HEK293 (cell line): ENCODE measurements around the gene OMA1.

Experiments used
- CTCF ChIA-PET: fragments of 350-600 bp; formaldehyde crosslinking; extraction: SDS; loops from one replicate; lab custom pipeline; 2021; ENCODE audit warnings: antibody characterized with exemption; lab: Yijun Ruan, JAX
- POLR2A ChIA-PET: fragments of 300-600 bp; formaldehyde crosslinking; extraction: SDS; loops from one replicate; lab custom pipeline; 2020; ENCODE audit warnings: antibody characterized with exemption, inconsistent platforms; lab: Yijun Ruan, JAX
- H3K27ac ChIP-seq: fragments of 200-500 bp; sonication (Bioruptor generic); 2 replicates; pipeline ENCODE4 v1.5.1; 2014; ENCODE audit warnings: low read depth, low read length, control low read depth, inconsistent platforms; ENCODE audit errors: extremely low read depth
- H3K36me3 ChIP-seq, 2 experiments: fragments of 200-500 bp in 1 of 2; sonication (Bioruptor generic) in 1 of 2; 1 replicate in 1 of 2; 2 replicates in 1 of 2; pipeline ENCODE4 v1.5.1; 2014 to 2017; ENCODE audit warnings: inconsistent platforms in 2 of 2, low read length in 2 of 2; ENCODE audit not compliant: control insufficient read depth in 2 of 2, insufficient read depth in 1 of 2
- H3K4me1 ChIP-seq: fragments of 200-500 bp; sonication (Bioruptor generic); 2 replicates; pipeline ENCODE4 v1.5.1; 2014; ENCODE audit warnings: mild to moderate bottlenecking, low read length, inconsistent platforms; ENCODE audit not compliant: control insufficient read depth, insufficient read depth
- H3K4me3 ChIP-seq: 2 replicates; pipeline ENCODE4 v1.5.1; 2011; ENCODE audit warnings: low read depth, mild to moderate bottlenecking, control low read depth, low read length, moderate library complexity
- H3K9me3 ChIP-seq: fragments of 200-500 bp; sonication (Bioruptor generic); 2 replicates; pipeline ENCODE4 v1.5.1; 2014; ENCODE audit warnings: low read depth, low read length, inconsistent platforms; ENCODE audit not compliant: control insufficient read depth, insufficient read depth
- GLIS2 ChIP-seq: fragments of 450-650 bp; formaldehyde crosslinking; IDR thresholded peaks from 2 replicates; pipeline ENCODE4 v1.5.1; 2016; ENCODE audit warnings: missing biosample characterization, missing genetic modification characterization
- KLF10 ChIP-seq: fragments of 450-650 bp; IDR thresholded peaks from 2 replicates; pipeline ENCODE4 v1.5.1; 2018; ENCODE audit warnings: missing biosample characterization, mild to moderate bottlenecking, missing genetic modification characterization
- KLF9 ChIP-seq: fragments of 450-650 bp; formaldehyde crosslinking; IDR thresholded peaks from 2 replicates; pipeline ENCODE4 v1.5.1; 2016; ENCODE audit warnings: missing biosample characterization, missing genetic modification characterization, low read depth
- OVOL3 ChIP-seq: fragments of 450-650 bp; formaldehyde crosslinking; IDR thresholded peaks from 2 replicates; pipeline ENCODE4 v1.5.1; 2016; ENCODE audit warnings: missing biosample characterization, missing genetic modification characterization
- PRDM1 ChIP-seq: fragments of 450-650 bp; formaldehyde crosslinking; IDR thresholded peaks from 2 replicates; pipeline ENCODE4; 2016; ENCODE audit warnings: missing biosample characterization, missing genetic modification characterization
- SETDB1 ChIP-seq: IDR thresholded peaks from one replicate; pipeline ENCODE4 v1.6.1; 2017; ENCODE audit warnings: mild to moderate bottlenecking, low read length, moderate library complexity, mixed read lengths; ENCODE audit not compliant: insufficient read length
- ZBTB17 ChIP-seq: fragments of 450-650 bp; formaldehyde crosslinking; IDR thresholded peaks from 2 replicates; pipeline ENCODE4 v1.5.1; 2016; ENCODE audit warnings: missing biosample characterization, missing genetic modification characterization
- ZNF132 ChIP-seq: fragments of 450-650 bp; formaldehyde crosslinking; IDR thresholded peaks from 2 replicates; pipeline ENCODE4 v1.5.1; 2017; ENCODE audit warnings: missing biosample characterization, missing genetic modification characterization, borderline replicate concordance
- ZNF146 ChIP-seq: fragments of 450-650 bp; formaldehyde crosslinking; IDR thresholded peaks from 2 replicates; pipeline ENCODE4 v1.5.1; 2016; ENCODE audit warnings: missing biosample characterization, missing genetic modification characterization
- ZNF221 ChIP-seq: fragments of 450-650 bp; formaldehyde crosslinking; IDR thresholded peaks from 2 replicates; pipeline ENCODE4 v1.5.1; 2017; ENCODE audit warnings: missing biosample characterization, missing genetic modification characterization, borderline replicate concordance
- ZNF37A ChIP-seq: fragments of 450-650 bp; IDR thresholded peaks from 2 replicates; pipeline ENCODE4 v1.5.1; 2018; ENCODE audit warnings: missing biosample characterization, missing genetic modification characterization
- ZNF391 ChIP-seq: fragments of 450-650 bp; formaldehyde crosslinking; IDR thresholded peaks from 2 replicates; pipeline ENCODE4 v1.5.1; 2016; ENCODE audit warnings: low read depth, missing biosample characterization, missing genetic modification characterization, borderline replicate concordance
- ZNF426 ChIP-seq: fragments of 450-650 bp; formaldehyde crosslinking; IDR thresholded peaks from 2 replicates; pipeline ENCODE4 v1.5.1; 2017; ENCODE audit warnings: missing biosample characterization, missing genetic modification characterization, mild to moderate bottlenecking, inconsistent platforms, moderate library complexity
- ZNF514 ChIP-seq: fragments of 450-650 bp; formaldehyde crosslinking; IDR thresholded peaks from 2 replicates; pipeline ENCODE4 v1.5.1; 2016; ENCODE audit warnings: missing biosample characterization, missing genetic modification characterization
- ZNF521 ChIP-seq: fragments of 450-650 bp; formaldehyde crosslinking; IDR thresholded peaks from 2 replicates; pipeline ENCODE4 v1.5.1; 2017; ENCODE audit warnings: missing biosample characterization, mild to moderate bottlenecking, missing genetic modification characterization
- ZNF549 ChIP-seq: fragments of 450-650 bp; IDR thresholded peaks from 2 replicates; pipeline ENCODE4 v1.5.1; 2018; ENCODE audit warnings: missing biosample characterization, missing genetic modification characterization, mild to moderate bottlenecking, inconsistent platforms, moderate library complexity
- ZNF560 ChIP-seq: fragments of 450-650 bp; formaldehyde crosslinking; IDR thresholded peaks from 2 replicates; pipeline ENCODE4 v1.5.1; 2017; ENCODE audit warnings: missing biosample characterization, missing genetic modification characterization, borderline replicate concordance
- ZNF585B ChIP-seq: fragments of 450-650 bp; formaldehyde crosslinking; IDR thresholded peaks from 2 replicates; pipeline ENCODE4 v1.5.1; 2016; ENCODE audit warnings: missing biosample characterization, missing genetic modification characterization
- ZNF596 ChIP-seq: fragments of 450-650 bp; IDR thresholded peaks from 2 replicates; pipeline ENCODE4 v1.5.0; 2018; ENCODE audit warnings: missing biosample characterization, mild to moderate bottlenecking, missing genetic modification characterization, moderate library complexity
- ZNF76 ChIP-seq: fragments of 450-650 bp; formaldehyde crosslinking; IDR thresholded peaks from 2 replicates; pipeline ENCODE4; 2016; ENCODE audit warnings: low read depth, missing biosample characterization, missing genetic modification characterization, borderline replicate concordance
- TF ChIP-seq, protein P1 (sequence below): fragments of 450-650 bp; formaldehyde crosslinking; IDR thresholded peaks from 2 replicates; pipeline ENCODE4 v1.5.1; 2016; ENCODE audit warnings: missing biosample characterization, missing genetic modification characterization, borderline replicate concordance
- TF ChIP-seq, protein P2 (sequence below): fragments of 450-650 bp; formaldehyde crosslinking; IDR thresholded peaks from 2 replicates; pipeline ENCODE4 v1.5.1; 2016; ENCODE audit warnings: missing biosample characterization, missing genetic modification characterization, borderline replicate concordance
- TF ChIP-seq, protein P3 (sequence below): fragments of 450-650 bp; formaldehyde crosslinking; IDR thresholded peaks from 2 replicates; pipeline ENCODE4 v1.5.1; 2016; ENCODE audit warnings: missing biosample characterization, missing genetic modification characterization, low read depth

OMA1 gene

DNA sequence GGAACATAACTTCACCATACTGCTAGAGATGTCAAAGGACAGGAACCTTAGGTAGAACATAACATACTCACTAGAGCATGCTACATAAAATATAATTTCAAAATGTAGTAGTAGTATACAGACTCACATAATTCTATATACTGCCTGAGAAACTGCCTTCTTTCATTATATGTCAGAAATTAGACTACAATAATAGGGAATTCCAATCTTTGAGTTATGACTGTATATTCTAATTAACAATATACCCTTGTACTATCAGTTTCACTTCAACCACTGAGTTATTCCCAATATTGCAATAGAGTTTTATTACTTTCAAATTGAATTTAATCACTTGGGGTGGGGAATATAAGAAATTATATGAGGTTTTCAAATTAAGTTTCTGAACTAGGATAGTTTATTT lies 44.0 kb downstream of the OMA1 start:
- no peaks in the 10 kb centered on the region for H3K4me1 ChIP-seq
- H3K36me3 ChIP-seq: no peaks in the 10 kb centered on the region; a peak in 1 of 3 replicates
- CTCF ChIA-PET: interaction anchor here (2.8 kb wide), 1 partner anchor 14 kb away, joined by 13 read pairs; no protein-coding TSS in a partner anchor
- H3K4me3 ChIP-seq: no peak overlapping the region
- POLR2A ChIA-PET: no interaction called here
- H3K9me3 ChIP-seq: no peaks in the 10 kb centered on the region
- no peak overlapping the region for H3K27ac ChIP-seq
- TF ChIP-seq, protein P1, sequence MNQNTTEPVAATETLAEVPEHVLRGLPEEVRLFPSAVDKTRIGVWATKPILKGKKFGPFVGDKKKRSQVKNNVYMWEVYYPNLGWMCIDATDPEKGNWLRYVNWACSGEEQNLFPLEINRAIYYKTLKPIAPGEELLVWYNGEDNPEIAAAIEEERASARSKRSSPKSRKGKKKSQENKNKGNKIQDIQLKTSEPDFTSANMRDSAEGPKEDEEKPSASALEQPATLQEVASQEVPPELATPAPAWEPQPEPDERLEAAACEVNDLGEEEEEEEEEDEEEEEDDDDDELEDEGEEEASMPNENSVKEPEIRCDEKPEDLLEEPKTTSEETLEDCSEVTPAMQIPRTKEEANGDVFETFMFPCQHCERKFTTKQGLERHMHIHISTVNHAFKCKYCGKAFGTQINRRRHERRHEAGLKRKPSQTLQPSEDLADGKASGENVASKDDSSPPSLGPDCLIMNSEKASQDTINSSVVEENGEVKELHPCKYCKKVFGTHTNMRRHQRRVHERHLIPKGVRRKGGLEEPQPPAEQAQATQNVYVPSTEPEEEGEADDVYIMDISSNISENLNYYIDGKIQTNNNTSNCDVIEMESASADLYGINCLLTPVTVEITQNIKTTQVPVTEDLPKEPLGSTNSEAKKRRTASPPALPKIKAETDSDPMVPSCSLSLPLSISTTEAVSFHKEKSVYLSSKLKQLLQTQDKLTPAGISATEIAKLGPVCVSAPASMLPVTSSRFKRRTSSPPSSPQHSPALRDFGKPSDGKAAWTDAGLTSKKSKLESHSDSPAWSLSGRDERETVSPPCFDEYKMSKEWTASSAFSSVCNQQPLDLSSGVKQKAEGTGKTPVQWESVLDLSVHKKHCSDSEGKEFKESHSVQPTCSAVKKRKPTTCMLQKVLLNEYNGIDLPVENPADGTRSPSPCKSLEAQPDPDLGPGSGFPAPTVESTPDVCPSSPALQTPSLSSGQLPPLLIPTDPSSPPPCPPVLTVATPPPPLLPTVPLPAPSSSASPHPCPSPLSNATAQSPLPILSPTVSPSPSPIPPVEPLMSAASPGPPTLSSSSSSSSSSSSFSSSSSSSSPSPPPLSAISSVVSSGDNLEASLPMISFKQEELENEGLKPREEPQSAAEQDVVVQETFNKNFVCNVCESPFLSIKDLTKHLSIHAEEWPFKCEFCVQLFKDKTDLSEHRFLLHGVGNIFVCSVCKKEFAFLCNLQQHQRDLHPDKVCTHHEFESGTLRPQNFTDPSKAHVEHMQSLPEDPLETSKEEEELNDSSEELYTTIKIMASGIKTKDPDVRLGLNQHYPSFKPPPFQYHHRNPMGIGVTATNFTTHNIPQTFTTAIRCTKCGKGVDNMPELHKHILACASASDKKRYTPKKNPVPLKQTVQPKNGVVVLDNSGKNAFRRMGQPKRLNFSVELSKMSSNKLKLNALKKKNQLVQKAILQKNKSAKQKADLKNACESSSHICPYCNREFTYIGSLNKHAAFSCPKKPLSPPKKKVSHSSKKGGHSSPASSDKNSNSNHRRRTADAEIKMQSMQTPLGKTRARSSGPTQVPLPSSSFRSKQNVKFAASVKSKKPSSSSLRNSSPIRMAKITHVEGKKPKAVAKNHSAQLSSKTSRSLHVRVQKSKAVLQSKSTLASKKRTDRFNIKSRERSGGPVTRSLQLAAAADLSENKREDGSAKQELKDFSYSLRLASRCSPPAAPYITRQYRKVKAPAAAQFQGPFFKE (tag by site-specific recombination): no peak
- TF ChIP-seq ZNF585B (tag by site-specific recombination) (no peak), ZNF521 (no peak), ZBTB17 (tag by site-specific recombination) (no peak), ZNF426 (no peak), ZNF221 (tag by site-specific recombination) (no peak), SETDB1 (no peak), ZNF146 (tag by site-specific recombination) (no peak), ZNF560 (tag by site-specific recombination) (no peak), ZNF549 (tag by site-specific recombination) (no peak), KLF9 (tag by site-specific recombination) (no peak)

DNA sequence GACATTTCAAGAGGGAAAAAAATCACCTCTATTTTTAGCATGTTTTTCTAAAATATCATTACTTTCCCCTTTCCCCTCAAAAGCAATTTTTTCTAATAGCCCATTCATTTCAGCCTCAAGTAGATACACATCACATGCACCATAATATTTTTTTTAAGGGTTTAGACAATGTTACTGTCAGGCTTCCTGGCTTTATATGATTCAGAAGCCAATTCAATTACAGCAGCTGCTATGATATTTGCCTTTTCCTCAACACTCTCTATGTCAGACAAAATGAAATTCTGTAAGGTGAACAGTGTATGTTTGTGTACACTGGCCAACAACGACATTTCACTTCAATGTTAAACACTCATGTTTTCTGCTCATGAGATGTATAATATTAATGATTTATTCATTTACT lies 46.5 kb downstream of the OMA1 start:
- POLR2A ChIA-PET: no interaction called here

DNA sequence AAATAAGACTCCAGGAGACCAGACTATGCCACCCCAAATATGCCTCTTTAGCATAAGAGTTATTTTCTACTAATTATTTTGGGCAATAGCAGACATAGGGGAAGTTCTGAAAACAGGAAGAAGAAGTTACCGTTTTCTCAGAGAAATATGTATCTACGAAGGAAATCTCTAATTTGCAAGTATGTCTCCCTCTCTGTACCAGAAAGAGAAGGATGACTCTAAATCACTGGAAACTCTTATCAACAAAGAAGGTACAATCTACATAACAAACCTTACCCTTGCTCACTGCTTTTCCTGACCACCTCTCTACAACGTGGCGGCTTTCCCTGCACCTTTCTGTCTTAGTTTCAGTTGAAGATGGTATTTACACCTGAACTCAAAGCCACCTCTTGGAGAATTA lies 49.0 kb downstream of the OMA1 start:
- no peak overlapping the region for H3K4me3 ChIP-seq
- no peaks in the 10 kb centered on the region for H3K9me3 ChIP-seq
- POLR2A ChIA-PET: no interaction called here
- no peaks in the 10 kb centered on the region for H3K4me1 ChIP-seq
- CTCF ChIA-PET: no interaction called here
- no peaks in the 10 kb centered on the region; a peak in 1 of 3 replicates for H3K36me3 ChIP-seq
- no peak overlapping the region for H3K27ac ChIP-seq
- TF ChIP-seq, protein P2, sequence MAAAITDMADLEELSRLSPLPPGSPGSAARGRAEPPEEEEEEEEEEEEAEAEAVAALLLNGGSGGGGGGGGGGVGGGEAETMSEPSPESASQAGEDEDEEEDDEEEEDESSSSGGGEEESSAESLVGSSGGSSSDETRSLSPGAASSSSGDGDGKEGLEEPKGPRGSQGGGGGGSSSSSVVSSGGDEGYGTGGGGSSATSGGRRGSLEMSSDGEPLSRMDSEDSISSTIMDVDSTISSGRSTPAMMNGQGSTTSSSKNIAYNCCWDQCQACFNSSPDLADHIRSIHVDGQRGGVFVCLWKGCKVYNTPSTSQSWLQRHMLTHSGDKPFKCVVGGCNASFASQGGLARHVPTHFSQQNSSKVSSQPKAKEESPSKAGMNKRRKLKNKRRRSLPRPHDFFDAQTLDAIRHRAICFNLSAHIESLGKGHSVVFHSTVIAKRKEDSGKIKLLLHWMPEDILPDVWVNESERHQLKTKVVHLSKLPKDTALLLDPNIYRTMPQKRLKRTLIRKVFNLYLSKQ (tag by site-specific recombination): no peak
- no peak for TF ChIP-seq GLIS2
- no peak for TF ChIP-seq ZNF132 (tag by site-specific recombination)
- TF ChIP-seq ZBTB17 (tag by site-specific recombination): no peak
- TF ChIP-seq ZNF514 (tag by site-specific recombination): no peak
- no peak for TF ChIP-seq ZNF391 (tag by site-specific recombination)
- TF ChIP-seq, protein P3, sequence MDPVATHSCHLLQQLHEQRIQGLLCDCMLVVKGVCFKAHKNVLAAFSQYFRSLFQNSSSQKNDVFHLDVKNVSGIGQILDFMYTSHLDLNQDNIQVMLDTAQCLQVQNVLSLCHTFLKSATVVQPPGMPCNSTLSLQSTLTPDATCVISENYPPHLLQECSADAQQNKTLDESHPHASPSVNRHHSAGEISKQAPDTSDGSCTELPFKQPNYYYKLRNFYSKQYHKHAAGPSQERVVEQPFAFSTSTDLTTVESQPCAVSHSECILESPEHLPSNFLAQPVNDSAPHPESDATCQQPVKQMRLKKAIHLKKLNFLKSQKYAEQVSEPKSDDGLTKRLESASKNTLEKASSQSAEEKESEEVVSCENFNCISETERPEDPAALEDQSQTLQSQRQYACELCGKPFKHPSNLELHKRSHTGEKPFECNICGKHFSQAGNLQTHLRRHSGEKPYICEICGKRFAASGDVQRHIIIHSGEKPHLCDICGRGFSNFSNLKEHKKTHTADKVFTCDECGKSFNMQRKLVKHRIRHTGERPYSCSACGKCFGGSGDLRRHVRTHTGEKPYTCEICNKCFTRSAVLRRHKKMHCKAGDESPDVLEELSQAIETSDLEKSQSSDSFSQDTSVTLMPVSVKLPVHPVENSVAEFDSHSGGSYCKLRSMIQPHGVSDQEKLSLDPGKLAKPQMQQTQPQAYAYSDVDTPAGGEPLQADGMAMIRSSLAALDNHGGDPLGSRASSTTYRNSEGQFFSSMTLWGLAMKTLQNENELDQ (tag by site-specific recombination): no peak
- TF ChIP-seq KLF10: no peak
- TF ChIP-seq ZNF37A (tag by site-specific recombination): no peak
- no peak for TF ChIP-seq ZNF596 (tag by site-specific recombination)
- no peak for TF ChIP-seq ZNF76 (tag by site-specific recombination)

More for the DNA sequence above, 46.5 kb downstream of the OMA1 start:
- TF ChIP-seq OVOL3 (tag by site-specific recombination): no peak
- no peak for TF ChIP-seq PRDM1
- no peak for TF ChIP-seq ZNF426
- Histone ChIP-seq H3K4me3 (no peak overlapping the region), H3K9me3 (no peaks in the 10 kb centered on the region), H3K4me1 (no peaks in the 10 kb centered on the region), H3K27ac (no peak overlapping the region), H3K36me3 (no peaks in the 10 kb centered on the region; a peak in 1 of 3 replicates)
- CTCF ChIA-PET: interaction anchor here (2.8 kb wide), 1 partner anchor 16 kb away, joined by 13 read pairs; no protein-coding TSS in a partner anchor
